Measurements from ENCODE around the gene UBE2R2. TPM values are rescaled to one million over a fixed set of nuclear protein-coding genes. Genes with fewer than 3 reads are reported as not detected.

Gene UBE2R2
- total RNA-seq, 1 experiment from 2014 or later, result 52.1 TPM

DNA sequence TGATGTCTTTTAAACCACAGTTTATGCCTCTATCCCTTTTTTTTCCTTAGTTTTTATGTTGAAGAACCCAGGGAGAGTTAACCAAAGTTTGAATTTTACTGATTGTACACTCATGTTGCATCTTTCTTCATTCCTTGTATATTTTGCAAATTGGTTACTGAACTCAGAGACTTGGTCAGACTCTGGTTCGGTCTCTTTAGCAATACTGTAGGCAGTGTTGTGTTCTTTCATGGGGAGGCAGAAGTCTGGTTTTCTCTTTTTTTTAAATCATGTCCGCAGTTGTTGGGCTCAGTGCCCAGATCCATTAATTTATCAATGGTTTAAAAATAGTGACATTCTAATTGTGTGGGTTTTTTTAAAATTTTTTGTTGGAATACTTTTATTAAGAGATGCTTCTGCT is 23.4 kb downstream of the UBE2R2 start:
- peak overlapping the region in 1 of 3 experiments; percentile 25; a peak in 1 of 7 replicates for H3K27ac Mint-ChIP-seq
- no peak overlapping the region for H3K23ac ChIP-seq (ENCODE audit: insufficient read length, low read depth, low read length)

More for the DNA sequence above, 23.4 kb downstream of the UBE2R2 start:
- Histone ChIP-seq H4K5ac (ENCODE audit: insufficient read length, low read depth, low read length) (no peak overlapping the region), H2BK120ac (ENCODE audit: low read depth, low read length, poor library complexity, severe bottlenecking) (no peak overlapping the region), H3K27me3 (ENCODE audit: insufficient read depth, low read length) (no peaks in the 10 kb centered on the region), H4K91ac (ENCODE audit: insufficient read length, low read depth, low read length) (no peak overlapping the region), H2AFZ (ENCODE audit: low read length) (no peak overlapping the region), H3K9me3 (ENCODE audit: control insufficient read depth, low read depth, low read length) (no peaks in the 10 kb centered on the region), H2AK5ac (ENCODE audit: insufficient read length, low read length) (no peak overlapping the region), H3K79me2 (ENCODE audit: insufficient read depth, low read length) (peaks cover 34% of the 10 kb centered on the region; the same call in 1 of the 2 replicates), H4K8ac (replicated peaks; ENCODE audit: insufficient read length, low read depth, low read length) (no peak overlapping the region), H3K4me1 (ENCODE audit: insufficient read depth, low read length) (no peaks in the 10 kb centered on the region), H3K9ac (ENCODE audit: extremely low read depth, insufficient read length, low read length) (no peak overlapping the region), H3K4me2 (ENCODE audit: insufficient read depth, insufficient read length, low read length) (no peak overlapping the region), H2BK5ac (ENCODE audit: insufficient read length, low read length) (no peak overlapping the region), H3K56ac (ENCODE audit: insufficient read length, low read depth, low read length) (no peak overlapping the region), H3K79me1 (ENCODE audit: insufficient read depth, low read depth, low read length, poor library complexity, severe bottlenecking) (peaks cover 24% of the 10 kb centered on the region), H2BK15ac (ENCODE audit: low read depth, low read length) (no peak overlapping the region), H3T11ph (ENCODE audit: low read length) (no peak overlapping the region), H3K18ac (ENCODE audit: insufficient read length, low read depth, low read length) (no peak overlapping the region), H3K14ac (ENCODE audit: insufficient read depth, low read length) (no peak overlapping the region), H4K20me1 (ENCODE audit: control insufficient read depth, insufficient read depth, insufficient read length) (no peaks in the 10 kb centered on the region), H2BK20ac (ENCODE audit: low read depth, low read length, poor library complexity, severe bottlenecking) (no peak overlapping the region), H2BK12ac (ENCODE audit: insufficient read length, low read depth, low read length) (no peak overlapping the region), H3K4ac (ENCODE audit: low read depth, low read length) (no peak overlapping the region), H3K27ac (ENCODE audit: insufficient read length, low read depth, low read length) (no peak overlapping the region), H3K23me2 (ENCODE audit: insufficient read length, low read depth, low read length, poor library complexity, severe bottlenecking) (no peaks in the 10 kb centered on the region)
- TF ChIP-seq, protein P1, sequence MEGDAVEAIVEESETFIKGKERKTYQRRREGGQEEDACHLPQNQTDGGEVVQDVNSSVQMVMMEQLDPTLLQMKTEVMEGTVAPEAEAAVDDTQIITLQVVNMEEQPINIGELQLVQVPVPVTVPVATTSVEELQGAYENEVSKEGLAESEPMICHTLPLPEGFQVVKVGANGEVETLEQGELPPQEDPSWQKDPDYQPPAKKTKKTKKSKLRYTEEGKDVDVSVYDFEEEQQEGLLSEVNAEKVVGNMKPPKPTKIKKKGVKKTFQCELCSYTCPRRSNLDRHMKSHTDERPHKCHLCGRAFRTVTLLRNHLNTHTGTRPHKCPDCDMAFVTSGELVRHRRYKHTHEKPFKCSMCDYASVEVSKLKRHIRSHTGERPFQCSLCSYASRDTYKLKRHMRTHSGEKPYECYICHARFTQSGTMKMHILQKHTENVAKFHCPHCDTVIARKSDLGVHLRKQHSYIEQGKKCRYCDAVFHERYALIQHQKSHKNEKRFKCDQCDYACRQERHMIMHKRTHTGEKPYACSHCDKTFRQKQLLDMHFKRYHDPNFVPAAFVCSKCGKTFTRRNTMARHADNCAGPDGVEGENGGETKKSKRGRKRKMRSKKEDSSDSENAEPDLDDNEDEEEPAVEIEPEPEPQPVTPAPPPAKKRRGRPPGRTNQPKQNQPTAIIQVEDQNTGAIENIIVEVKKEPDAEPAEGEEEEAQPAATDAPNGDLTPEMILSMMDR (conservative IDR thresholded peaks at IDR 0.05), result no peak
- Mint-ChIP-seq H3K9me3 (no peaks in the 10 kb centered on the region), H3K27me3 (ENCODE audit: low read depth) (no peaks in the 10 kb centered on the region), H3K4me1 (peaks cover 0 to 2% of the 10 kb centered on the region in 2 experiments; a peak in 2 of 4 replicates), H3K36me3 (ENCODE audit: insufficient read depth in 1 of 3, low read depth in 3 of 3) (peaks cover 0 to 18% (median 14%) of the 10 kb centered on the region in 3 experiments; a peak in 5 of 7 replicates), H3K4me3 (no peak overlapping the region)
- whole genome bisulfite sequencing (ENCODE audit: extremely low coverage, insufficient read length, low lambda C conversion rate), result no CpG with 5 or more reads among the region's 2 CpGs
- DNase-seq, result no peak
